ENCODE results near the gene TRAPPC14.
"Not testable (repeated sequence)": the region's sequence is repeated elsewhere in the genome, so short reads cannot be mapped to it uniquely, and the experiment has no call there.

GRCh38 chr7:100195901-100196322 lies 37.4 kb upstream of the TRAPPC14 start:
- TF ChIP-seq, protein P1, sequence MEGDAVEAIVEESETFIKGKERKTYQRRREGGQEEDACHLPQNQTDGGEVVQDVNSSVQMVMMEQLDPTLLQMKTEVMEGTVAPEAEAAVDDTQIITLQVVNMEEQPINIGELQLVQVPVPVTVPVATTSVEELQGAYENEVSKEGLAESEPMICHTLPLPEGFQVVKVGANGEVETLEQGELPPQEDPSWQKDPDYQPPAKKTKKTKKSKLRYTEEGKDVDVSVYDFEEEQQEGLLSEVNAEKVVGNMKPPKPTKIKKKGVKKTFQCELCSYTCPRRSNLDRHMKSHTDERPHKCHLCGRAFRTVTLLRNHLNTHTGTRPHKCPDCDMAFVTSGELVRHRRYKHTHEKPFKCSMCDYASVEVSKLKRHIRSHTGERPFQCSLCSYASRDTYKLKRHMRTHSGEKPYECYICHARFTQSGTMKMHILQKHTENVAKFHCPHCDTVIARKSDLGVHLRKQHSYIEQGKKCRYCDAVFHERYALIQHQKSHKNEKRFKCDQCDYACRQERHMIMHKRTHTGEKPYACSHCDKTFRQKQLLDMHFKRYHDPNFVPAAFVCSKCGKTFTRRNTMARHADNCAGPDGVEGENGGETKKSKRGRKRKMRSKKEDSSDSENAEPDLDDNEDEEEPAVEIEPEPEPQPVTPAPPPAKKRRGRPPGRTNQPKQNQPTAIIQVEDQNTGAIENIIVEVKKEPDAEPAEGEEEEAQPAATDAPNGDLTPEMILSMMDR (IDR thresholded peaks at IDR 0.05), result not testable (repeated sequence)
- not testable (repeated sequence) for TF ChIP-seq POLR2A (IDR thresholded peaks at IDR 0.05)
